ENCODE measurements around the gene PROK1.
A peak's percentile ranks its signal among the peaks of the same experiment; 100 is the strongest.

PROK1 gene

GRCh38 chr1:110490791-110491451 lies 40.0 kb downstream of the PROK1 start:
- no peak for DNase-seq

- DNase-seq: no peak
Observed at GRCh38 chr1:110492573-110492972, 41.6 kb downstream of the PROK1 start.

GRCh38 chr1:110493059-110493699 lies 42.2 kb downstream of the PROK1 start:
- DNase-seq: no peak

- no peak for DNase-seq
Observed at GRCh38 chr1:110494036-110494435, 43.1 kb downstream of the PROK1 start.

GRCh38 chr1:110494522-110495406 lies 43.8 kb downstream of the PROK1 start:
- DNase-seq: no peak

GRCh38 chr1:110495926-110496600 lies 45.1 kb downstream of the PROK1 start:
- DNase-seq: peak; percentile 44 to 73

GRCh38 chr1:110498270-110498669 lies 47.3 kb downstream of the PROK1 start:
- no peak for DNase-seq

- DNase-seq: no peak
Observed at GRCh38 chr1:110501488-110502132, 50.7 kb downstream of the PROK1 start.

GRCh38 chr1:110502402-110503151 lies 51.6 kb downstream of the PROK1 start:
- DNase-seq: no peak

GRCh38 chr1:110503471-110503870 lies 52.5 kb downstream of the PROK1 start:
- no peak for DNase-seq

GRCh38 chr1:110504226-110504625 lies 53.3 kb downstream of the PROK1 start:
- DNase-seq: no peak

GRCh38 chr1:110505596-110505995 lies 54.6 kb downstream of the PROK1 start:
- no peak for DNase-seq

- no peak for DNase-seq
Observed at GRCh38 chr1:110506541-110506940, 55.6 kb downstream of the PROK1 start.

Measured in bone marrow (tissue), 2 donors.